Islet precursor cell (in vitro differentiated cells): Measurements from ENCODE around the gene FLT1.

ENCODE experiments used
- DNase-seq: peaks from one replicate; pipeline ENCODE4 v3.0.0-alpha.2; 2018

The FLT1 gene

DNA sequence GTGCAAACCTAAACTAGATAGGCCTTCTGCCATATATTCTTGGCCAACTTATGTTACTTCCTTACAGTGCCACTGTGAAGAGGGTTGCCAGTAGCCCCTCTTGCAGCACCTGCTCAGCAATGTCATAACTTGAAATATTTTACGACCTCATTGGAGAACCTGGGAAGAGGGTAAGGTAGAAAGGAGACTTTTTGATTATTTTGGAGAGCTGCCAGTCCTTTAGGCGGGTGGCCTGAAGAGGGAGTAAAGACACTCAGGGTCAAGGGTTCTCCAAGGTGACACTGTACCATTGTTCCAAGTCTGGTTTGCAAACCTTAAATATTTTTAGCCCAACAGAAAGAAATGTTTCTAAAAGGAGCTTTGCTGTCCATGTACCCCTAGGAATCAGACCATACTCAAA, 118.3 kb downstream of the FLT1 start:
- DNase-seq: no peak

DNA sequence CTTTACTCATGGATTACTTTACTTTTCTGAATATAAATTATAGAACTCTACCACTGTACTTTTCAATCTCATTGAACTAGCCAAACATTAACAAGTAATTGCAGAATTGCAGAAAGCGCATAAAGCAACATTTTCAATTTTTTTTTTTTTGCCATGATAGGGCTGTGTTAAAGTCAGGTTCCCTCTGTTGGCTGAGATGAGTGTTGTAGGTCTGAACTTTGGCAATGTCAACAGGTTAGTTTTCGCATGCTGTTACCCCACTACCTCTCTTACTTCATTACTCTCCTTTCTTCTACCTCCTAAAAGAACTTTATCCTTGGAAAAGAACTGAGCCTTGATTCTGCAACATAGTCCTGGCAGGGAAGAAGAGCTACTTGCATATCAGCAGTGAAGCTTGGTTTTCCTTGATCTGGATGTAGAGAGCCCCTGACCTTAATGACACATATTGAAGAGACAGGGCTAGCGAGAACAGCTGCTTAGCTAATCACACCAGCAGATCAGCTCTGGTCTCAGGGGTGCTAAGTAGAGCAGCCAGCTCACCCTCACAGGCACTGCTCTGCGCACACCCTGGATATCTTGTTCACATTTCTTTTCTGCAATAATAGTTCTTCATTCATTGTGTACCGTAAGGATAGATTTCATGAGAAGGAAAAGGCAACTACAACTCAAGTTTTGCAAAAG, 119.5 kb downstream of the FLT1 start:
- DNase-seq: peak; percentile 54

DNA sequence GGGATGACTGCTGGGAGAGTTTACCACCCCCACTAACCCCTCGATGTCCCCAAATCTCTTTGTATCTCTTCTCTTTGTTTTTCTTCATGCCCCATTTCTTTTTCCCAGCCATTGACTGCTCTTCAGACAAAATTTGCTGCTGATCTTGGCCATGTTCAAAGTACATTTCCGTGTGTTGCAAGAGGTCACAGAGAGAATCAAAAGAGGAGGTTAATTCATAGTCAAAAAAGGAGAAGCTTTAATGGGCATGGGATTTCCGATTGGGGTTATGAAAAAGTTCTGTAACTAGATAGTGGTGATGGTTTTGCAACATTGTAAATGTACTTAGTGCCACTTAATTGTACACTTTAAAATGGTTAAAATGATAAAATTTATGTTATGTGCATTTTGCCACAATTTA, 121.1 kb downstream of the FLT1 start:
- DNase-seq: no peak

DNA sequence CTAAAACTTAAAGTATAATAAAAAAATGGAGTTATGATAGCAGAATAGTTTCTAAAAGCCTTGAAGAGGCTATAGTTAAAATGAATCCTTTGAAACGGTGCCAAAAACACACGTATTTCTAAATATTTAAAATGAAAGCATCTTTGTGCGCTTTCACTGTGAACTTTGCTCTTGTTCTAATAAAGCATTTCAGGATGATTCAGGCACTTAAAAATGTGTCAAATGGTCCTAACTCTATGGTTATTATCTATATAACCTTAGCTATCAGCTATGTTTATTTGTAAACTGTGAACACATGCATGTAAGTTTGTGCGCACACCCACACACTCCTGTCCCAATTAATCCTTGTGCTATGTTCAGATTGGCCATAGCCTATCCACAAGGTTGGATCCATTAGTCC, 124.5 kb downstream of the FLT1 start:
- no peak for DNase-seq

DNA sequence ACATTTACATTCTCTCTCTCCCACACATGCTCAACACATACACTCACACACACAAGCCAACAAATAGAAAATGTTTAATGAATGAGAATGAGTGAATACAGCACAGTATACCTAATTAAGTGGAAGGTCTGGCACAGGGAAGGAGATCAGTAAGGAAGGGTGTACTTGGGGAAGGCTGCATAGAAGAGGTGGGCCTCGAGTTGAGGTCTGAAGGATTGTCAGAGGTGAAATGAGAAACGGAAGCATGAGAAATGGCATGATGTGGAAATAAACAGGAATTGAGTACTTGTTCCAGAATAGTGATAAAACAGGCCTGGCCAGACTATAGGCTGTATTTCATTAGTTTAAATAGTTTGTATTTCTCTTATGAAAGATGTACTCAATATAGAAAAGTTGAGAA, 136.2 kb downstream of the FLT1 start:
- no peak for DNase-seq

DNA sequence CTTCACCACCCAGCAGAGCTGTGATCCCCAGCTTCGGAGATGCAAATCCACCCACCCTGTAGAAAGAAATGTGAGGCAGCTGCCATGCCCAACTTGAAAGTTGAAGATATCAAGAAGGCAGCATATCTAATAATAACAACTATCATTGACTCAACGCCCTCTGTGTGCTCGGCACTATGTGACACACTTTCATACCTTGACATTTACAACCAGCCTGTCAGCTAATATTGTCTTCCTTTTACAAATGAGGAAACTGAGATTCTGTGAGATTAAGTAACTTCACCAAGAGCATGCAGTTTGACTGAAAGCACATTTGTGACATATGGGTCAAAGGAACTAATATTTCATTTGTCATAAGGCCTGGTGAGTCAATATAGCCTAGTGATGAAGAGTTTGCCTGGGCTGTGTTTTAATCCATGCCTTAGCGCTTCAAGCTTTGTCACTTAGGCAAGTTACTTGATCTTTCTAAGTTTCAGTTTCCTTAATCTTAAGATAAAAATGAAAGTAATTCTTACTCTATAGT, 137.0 kb downstream of the FLT1 start:
- no peak for DNase-seq

DNA sequence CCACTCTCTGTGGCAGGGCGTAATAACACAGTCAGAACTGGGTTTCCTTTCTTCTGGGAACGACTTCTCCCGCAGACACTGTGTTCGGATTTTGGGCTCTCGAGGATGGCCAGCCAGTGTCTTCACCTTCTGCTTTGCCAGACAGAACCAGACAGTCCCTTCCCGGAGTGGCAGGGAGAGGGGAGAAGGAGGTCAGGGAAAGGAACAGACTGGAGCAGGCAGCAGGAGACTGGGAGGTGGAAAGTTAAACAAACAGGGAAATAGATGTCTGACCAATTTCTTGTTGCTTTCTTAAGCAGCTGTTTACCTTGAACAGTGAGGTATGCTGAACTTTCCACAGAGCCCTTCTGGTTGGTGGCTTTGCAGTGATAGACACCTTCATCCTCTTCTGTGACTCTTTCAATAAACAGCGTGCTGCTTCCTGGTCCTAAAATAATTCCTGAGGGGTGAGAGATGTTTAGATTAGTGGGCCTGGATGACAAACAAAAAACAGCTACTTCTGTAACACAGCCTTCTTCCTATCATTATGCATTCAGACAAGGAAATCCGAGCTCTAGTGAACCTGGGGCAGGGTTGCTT, 137.6 kb downstream of the FLT1 start:
- DNase-seq: no peak

DNA sequence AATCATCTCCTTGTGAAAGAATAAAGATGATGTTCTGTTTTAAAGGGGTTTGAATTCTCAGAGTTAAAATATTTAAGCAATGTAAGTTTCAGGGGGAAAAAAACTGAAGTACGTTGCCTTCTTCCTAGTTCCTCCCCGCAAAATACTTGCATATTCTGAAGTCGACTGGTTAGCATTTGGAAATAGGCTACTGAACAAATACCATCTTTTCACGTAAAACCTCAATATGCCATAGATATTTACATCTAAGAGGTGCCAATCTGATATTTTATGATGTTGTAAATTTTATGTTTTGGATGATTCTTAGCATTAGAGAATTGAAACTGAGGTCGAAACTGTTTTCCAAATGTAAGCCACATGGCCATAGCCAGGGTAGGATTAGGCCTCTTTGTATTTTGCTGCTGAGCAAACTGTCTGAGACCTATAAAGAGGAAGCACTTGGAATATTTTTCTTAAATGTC, 138.3 kb downstream of the FLT1 start:
- DNase-seq: no peak

DNA sequence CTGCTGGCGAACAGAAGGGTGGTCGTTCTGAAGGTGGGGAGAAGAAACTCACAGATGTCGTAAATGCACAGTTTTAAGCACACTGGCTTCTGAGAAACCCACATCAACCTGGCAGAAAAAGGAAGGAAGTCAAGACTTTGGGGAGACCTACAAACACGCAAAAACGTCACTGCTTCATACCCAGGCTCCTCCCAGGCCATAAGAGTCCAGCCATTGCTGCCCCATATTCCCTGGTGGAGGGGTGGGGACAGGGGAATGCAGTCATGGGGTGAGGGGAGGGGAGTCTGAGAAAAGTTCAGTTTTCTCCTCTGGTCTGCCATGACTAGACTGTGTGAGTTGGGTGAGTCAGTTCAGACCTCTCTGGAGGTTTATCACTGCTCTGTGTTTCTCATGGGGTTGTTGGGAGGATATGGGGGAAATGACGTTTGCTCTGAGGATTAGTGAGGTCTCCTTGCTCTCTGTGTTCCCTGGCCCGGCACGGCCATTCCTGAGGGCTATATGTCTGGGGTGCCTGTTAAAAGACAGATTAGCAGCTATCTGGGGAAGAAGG, 139.0 kb downstream of the FLT1 start:
- DNase-seq: peak; percentile 87

DNA sequence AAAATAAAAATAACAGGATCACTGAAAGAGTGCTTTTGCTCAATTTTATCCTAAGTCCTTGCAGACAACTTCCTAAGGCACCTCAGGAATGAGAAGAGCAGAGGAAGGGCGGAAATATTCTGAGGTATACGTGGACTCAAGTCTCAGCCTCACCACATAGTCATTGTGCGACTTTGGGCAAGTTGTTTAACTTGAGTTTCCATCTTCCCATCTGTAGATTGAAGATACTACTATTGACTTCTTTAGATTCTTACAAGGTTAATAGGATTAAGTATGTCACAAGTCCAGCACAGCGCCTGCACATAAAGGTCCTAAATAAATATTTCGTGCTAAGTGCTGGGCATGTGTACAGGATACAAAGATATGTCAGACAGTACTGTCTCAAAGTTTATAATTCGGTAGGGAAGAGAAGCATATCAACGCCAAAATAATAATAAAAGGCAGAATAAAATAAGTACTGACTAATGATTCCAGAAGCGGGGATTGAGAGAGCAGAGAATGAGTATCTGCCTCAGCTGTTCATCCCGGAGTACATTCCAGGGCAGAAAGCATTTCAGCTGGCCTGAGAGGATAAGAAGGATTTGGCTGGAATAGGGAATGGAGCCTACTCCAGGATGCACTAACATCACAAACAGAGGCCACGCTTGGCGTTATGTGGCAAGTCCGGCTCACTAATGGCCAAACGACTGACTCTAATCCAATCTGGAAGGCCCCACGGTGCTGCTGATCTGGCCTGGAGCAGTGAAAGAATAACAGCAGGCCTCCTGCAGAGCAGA, 139.7 kb downstream of the FLT1 start:
- no peak for DNase-seq

DNA sequence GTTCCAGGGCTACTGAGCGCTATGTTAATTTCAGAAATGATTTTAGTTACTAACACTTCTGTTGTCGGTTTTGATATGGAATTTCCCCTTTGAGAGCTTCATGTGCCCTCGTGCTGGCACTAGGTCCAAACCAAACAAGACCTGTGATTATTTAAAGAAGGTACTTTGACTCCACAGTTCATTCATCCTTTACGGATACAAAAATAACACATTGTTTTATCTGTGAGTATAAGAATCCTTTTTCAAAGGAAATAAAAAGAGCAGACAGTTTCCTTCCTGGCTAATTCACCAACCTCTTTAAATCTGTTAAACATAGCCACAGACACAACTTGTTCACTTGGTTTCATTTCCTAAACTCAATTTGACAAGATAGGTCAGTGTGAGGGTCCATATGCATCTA, 141.2 kb downstream of the FLT1 start:
- DNase-seq: no peak

DNA sequence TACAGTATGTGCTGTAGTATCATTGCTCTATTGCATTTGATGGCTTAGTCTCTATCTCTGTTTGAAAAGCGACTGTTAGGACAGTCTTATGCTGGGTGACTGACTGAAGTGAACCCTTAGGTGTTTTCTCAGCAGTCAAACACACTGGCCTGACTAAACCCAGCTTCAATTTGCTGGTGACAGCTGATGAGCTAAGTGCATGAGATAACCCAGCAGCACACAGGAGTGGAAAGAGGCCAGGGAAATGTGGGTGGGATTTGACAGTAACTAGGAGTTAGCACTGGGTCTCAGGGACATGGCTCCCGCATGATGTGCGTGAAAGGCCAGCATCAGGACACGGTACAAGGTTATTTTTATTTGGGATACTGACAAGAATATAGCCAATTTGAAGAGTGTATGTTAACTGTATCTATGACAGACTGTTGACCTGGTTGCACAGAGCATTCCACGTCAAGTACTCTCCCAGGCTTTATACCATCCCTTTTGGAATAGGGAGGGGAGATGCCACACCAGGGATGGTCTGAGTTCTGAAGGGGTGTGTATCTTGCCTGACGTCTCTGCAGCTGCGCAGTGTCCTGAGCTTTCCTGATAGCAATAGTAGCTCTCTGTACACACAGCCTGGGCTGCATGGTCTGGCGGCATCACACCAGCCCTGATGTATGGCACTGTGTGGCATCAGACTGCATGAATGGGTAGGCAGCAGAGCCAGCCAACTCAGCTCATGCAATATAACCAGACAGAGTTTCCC, 144.8 kb downstream of the FLT1 start:
- peak; percentile 90 for DNase-seq

DNA sequence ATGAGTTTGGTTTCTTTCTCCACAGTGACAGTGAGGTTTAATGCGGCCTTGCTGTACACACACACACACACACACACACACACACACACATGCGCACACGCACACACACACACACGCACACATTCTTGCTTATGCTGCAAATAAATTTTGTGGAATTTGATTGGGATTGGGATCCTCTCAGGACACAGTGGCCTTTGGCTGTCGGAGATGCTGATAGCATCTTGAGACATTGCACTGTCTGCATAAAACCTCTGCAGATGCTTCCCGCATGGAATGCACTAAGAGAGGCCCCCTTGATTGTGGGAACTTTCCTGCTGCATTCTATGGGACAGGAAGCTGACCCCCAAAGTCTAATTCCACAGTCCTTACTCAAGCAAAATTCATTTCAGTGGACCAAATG, 145.6 kb downstream of the FLT1 start:
- DNase-seq: peak; percentile 86

DNA sequence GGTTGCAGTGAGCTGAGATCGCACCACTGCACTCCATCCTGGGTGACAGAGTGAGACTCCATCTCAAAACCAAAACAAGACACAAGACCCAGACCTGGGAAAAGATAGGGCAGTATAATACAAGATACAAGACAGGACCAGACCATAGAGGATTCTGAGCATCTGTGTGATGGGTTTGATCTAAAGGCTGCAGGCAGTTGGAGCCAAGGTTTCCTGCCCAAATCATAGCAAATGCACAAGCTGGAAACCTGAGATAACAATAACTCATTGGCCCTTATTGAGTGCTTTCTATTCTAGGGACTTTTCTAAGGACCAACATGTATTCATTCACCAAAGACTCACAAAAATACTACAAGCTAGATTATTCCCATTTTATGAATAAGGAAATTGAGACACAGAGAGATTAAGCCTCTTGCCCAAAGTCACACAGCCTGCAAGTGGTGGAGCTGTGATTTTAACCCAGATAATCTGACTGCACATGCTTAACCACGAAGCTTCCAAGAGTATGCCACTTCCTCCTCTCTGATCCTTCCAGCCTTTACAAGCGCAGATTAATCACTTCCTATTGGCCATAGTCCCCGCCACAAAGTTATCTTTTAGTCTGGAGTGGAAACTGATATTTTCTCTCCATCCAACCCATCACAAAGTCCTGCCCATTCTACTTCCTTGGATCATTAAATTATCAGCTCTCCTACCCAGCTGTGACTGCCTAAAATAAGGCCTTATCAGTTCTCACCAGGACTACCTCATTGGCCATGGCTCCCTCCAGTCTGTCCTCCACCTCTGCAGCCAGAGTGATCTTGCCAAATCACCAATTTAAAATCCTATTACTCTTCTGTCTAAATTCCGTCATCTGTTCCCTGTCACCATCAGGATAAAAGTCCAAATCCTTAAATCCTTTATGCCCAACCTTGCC, 147.2 kb downstream of the FLT1 start:
- DNase-seq: no peak

DNA sequence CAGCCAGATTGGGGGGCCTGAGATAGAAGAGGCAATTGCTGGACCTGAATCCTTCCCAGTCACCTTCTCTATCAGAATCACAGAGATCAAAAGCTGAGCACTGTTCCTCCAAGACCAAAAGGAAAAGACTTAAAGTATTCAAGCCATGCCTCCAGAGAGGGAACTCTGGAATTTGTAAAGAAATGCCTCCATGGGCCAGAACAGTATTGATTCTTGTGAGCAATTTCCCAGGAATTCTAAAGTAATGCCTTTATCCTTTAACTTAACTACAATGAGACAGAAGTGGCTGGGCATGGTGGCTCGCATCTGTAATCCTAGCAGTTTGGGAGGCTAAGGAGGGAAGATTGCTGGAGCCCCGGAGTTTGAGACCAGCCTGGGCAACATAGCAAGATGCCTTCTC, 148.8 kb downstream of the FLT1 start:
- DNase-seq: peak; percentile 81

DNA sequence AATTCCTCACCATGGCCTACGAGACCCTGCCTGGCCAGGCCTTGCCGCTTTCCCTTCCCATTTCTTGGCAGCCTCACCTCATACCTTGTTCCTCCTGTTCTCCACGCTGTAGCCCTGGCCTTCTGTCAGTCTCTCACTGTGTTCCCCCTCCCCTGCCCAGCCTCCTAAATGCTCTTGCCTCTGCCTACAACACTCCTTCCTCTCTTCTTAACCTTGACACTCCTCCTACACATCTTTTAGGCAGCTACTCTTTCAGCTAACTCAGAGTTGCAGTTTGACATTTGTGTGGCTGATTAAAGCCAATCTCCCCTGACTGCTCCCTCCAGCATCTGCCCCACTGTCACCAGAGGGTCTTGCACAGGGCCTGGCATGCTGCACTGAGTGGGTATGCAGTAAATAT, 150.8 kb downstream of the FLT1 start:
- no peak for DNase-seq

DNA sequence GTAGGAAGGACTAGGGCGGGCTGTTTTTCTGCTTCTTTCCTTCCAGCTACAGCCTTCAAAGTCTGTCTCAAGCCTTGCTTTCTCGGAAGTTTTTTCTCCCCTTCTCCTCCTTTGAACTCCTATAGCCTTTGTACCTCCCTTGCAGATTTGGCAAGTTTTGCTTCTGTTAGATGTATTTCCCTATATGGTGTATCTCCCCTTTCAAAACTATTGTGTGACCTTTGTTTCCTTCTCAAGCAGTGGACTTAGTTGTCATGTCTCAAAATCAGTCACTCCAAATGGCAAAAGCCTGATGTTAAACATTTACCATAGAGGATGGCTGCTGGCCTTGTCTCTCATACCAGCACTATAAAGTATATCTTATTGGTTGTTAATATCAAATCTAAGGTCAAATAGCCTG, 152.7 kb downstream of the FLT1 start:
- DNase-seq: peak; percentile 62

DNA sequence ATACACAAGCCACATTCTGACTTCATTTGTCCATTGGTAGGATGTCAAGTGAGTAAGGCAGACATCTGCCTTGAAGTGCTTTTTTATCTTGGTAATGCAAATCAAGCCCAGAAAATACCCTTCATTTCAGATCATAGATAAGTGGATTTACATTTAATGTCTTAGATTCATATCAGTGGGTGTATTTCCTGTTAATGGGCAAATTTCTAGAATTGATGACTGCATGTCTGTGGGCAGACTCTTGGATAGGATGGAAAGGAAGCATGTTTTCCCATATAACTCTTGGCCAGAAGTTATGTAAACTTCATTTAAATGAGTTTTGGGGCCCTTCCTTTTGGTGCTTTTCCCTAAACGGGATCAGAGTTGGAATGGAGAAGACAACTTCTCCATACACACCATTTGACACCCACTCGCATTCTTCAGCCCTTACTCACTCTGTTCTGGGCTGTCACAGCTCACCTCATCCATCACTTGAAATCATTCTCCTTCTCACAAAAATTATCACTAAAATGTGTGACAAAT, 154.6 kb downstream of the FLT1 start:
- peak; percentile 62 for DNase-seq

DNA sequence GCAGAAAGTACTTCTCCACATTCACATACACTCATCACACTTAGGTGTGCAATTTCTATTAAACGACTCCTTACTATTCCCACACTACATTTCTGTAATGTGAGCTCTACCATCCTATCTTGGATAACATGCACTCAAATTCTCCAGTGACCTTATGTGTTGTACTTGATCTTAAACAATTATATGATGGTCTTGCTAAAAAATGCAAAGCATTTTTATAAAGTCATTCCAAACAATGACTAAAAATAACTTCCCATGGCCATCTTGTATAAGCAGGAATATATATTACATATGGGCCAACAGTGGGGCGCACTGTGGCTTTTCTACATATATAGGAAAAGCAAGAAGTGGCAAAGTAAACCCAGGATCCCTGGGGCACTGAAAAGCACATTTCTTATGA, 155.5 kb downstream of the FLT1 start:
- no peak for DNase-seq

DNA sequence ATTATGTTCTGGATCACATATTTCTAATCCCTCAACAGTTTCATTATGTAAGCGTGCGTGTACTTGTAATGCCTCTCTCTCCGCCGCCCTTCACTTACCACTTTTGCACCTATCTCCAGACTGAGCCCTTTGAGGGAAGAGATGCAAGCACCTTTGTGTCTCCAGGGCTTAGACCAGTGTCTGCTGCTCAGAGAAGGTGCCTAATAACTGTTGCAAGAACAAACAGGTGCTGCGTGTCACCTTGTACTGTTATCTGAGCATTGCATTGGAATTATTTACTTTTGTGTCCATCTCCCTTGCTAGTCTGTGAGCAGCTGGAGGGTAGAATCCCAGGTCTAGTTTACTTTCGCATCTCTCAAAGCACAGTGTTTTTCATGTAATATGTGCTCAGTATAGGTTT, 156.2 kb downstream of the FLT1 start:
- no peak for DNase-seq

DNA sequence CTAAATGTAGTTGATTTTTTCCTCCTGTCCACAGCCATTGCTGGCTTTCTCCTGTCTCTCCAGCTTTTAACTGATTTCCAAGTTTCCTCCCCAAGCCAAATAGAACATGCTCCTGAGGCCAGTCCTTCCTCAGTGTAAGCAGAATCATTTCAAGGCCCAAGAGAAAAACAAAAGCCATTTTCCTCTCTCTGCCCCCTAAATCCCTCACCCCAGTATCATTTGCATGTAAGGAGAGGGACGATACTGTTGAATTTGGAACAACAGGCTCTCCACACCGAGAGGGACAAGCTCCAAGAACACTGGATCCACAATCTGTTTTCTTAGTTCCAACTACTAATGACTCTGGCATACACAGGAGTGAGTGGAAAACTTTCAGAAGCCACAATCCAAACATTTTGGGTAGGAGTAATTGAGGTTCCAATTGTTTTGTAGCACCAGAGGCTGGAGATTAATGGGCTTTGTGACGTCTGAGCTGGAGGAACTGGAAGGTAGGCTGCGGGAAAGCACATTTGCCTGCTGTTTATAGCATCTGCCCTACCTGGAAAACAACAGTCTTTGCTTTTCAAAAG, 156.8 kb downstream of the FLT1 start:
- DNase-seq: no peak
